Liver (tissue), 3 donors: ENCODE measurements around the gene MAP6.

ENCODE experiments used
- GABPA ChIP-seq, 2 donors: IDR thresholded peaks in 1 of 2; conservative IDR thresholded peaks in 1 of 2; 2 replicates each; pipeline ENCODE4 v1.6.1; 2016; ENCODE audit warnings: antibody characterized with exemption in 2 of 2, mild to moderate bottlenecking in 1 of 2, moderate library complexity in 1 of 2
- JUND ChIP-seq, 2 donors: IDR thresholded peaks; 2 replicates each; pipeline ENCODE4 v1.6.1; 2016; ENCODE audit warnings: antibody characterized with exemption in 2 of 2
- RAD21 ChIP-seq, 2 donors: IDR thresholded peaks; 2 replicates each; pipeline ENCODE4 v1.6.1; 2016; ENCODE audit warnings: antibody characterized with exemption in 2 of 2, mild to moderate bottlenecking in 2 of 2
- RXRA ChIP-seq, 2 donors: IDR thresholded peaks; 2 replicates each; pipeline ENCODE4 v1.6.1; 2017 to 2018; ENCODE audit warnings: antibody characterized with exemption in 2 of 2, mild to moderate bottlenecking in 1 of 2
- SP1 ChIP-seq: IDR thresholded peaks from 2 replicates; pipeline ENCODE4 v1.6.1; 2018; ENCODE audit warnings: antibody characterized with exemption, mild to moderate bottlenecking
- YY1 ChIP-seq: IDR thresholded peaks from 2 replicates; pipeline ENCODE4 v1.6.1; 2016; ENCODE audit warnings: antibody characterized with exemption, mild to moderate bottlenecking
- TF ChIP-seq, protein P1 (sequence below): IDR thresholded peaks from 2 replicates; pipeline ENCODE4 v1.6.1; 2016; ENCODE audit warnings: antibody characterized with exemption
- TF ChIP-seq, protein P2 (sequence below): fragments of 150-350 bp; IDR thresholded peaks from 2 replicates; pipeline ENCODE4 v1.5.1; 2017; ENCODE audit warnings: improper control_type of control experiment, low read depth, low read length; ENCODE audit not compliant: missing input control
- TF ChIP-seq, protein P3 (sequence below): IDR thresholded peaks from 2 replicates; pipeline ENCODE4 v1.6.1; 2016; ENCODE audit warnings: antibody characterized with exemption
- TF ChIP-seq, protein P4 (sequence below): IDR thresholded peaks from 2 replicates; pipeline ENCODE4 v1.6.1; 2016; ENCODE audit warnings: antibody characterized with exemption
- donor health status: healthy.
- donor health status: healthy.

DNA sequence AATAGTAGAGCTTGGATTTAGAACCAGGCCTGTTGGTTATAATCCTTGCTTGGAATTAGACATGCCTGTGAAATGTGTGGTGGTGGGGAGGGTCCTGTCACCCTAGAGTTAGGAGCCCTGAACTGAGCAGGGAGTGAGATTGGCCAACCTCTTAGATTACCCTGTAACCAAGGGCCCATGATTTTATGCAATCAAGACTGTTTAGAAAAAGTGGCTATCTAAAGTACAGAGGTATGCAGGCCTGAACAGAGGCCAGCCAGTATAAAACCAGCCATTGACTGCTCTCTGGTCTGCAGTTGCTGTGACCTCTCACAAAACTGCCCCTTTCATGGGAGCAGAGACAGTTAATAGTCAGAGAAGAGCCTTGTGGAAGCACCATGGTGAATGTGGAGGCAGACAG is 70.6 kb downstream of the MAP6 start:
- TF ChIP-seq SP1 (no peak), YY1 (no peak), RAD21 (IDR thresholded peaks at IDR 0.05) (no peak), JUND (IDR thresholded peaks at IDR 0.05) (no peak), RXRA (IDR thresholded peaks at IDR 0.05) (no peak), GABPA (IDR thresholded peaks at IDR 0.05 in 1 of 2, conservative IDR thresholded peaks at IDR 0.05 in 1 of 2) (no peak)
- TF ChIP-seq, protein P1, sequence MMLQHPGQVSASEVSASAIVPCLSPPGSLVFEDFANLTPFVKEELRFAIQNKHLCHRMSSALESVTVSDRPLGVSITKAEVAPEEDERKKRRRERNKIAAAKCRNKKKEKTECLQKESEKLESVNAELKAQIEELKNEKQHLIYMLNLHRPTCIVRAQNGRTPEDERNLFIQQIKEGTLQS, result no peak
- TF ChIP-seq, protein P2, sequence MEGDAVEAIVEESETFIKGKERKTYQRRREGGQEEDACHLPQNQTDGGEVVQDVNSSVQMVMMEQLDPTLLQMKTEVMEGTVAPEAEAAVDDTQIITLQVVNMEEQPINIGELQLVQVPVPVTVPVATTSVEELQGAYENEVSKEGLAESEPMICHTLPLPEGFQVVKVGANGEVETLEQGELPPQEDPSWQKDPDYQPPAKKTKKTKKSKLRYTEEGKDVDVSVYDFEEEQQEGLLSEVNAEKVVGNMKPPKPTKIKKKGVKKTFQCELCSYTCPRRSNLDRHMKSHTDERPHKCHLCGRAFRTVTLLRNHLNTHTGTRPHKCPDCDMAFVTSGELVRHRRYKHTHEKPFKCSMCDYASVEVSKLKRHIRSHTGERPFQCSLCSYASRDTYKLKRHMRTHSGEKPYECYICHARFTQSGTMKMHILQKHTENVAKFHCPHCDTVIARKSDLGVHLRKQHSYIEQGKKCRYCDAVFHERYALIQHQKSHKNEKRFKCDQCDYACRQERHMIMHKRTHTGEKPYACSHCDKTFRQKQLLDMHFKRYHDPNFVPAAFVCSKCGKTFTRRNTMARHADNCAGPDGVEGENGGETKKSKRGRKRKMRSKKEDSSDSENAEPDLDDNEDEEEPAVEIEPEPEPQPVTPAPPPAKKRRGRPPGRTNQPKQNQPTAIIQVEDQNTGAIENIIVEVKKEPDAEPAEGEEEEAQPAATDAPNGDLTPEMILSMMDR, result no peak
- TF ChIP-seq, protein P3, sequence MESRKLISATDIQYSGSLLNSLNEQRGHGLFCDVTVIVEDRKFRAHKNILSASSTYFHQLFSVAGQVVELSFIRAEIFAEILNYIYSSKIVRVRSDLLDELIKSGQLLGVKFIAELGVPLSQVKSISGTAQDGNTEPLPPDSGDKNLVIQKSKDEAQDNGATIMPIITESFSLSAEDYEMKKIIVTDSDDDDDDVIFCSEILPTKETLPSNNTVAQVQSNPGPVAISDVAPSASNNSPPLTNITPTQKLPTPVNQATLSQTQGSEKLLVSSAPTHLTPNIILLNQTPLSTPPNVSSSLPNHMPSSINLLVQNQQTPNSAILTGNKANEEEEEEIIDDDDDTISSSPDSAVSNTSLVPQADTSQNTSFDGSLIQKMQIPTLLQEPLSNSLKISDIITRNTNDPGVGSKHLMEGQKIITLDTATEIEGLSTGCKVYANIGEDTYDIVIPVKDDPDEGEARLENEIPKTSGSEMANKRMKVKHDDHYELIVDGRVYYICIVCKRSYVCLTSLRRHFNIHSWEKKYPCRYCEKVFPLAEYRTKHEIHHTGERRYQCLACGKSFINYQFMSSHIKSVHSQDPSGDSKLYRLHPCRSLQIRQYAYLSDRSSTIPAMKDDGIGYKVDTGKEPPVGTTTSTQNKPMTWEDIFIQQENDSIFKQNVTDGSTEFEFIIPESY, result no peak
- TF ChIP-seq, protein P4, sequence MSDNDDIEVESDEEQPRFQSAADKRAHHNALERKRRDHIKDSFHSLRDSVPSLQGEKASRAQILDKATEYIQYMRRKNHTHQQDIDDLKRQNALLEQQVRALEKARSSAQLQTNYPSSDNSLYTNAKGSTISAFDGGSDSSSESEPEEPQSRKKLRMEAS, result no peak
